ENCODE results near the gene MRPS18B. TPM values are rescaled to one million over a fixed set of nuclear protein-coding genes. Genes with fewer than 3 reads are reported as not detected.

MRPS18B gene
- total and polyA plus RNA-seq, 2 of the 13 experiments (the other 11 are each of a cell fraction or from before 2014, with no cell fraction given): 125 to 131 TPM

DNA sequence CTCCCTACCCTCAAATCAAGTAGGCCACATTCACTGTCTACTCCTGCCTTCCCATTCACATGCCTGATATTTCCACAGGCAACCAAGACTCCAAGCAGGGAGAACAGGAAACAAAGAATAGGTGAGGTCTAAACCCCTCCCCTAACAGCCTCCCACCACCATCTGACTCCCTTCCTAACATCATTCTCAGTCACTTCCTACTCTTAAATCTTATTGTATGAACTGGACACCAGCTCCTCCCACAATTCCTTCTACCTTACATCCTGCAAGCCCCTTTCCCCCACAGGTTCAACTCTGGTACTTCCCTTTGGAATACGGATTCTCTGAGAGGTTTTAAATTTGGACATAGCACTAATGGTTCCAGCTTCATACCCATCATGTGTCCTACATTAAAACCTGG is 28.3 kb downstream of the MRPS18B start:
- CTCF ChIA-PET (ENCODE audit: low intra/inter-chr PET ratio, low total read pairs): no interaction called here

GRCh38 chr6:30646450-30647241 is 29.0 kb downstream of the MRPS18B start, which contains the start of gene C6orf136:
C6orf136 (plus strand) TSS chr6:30647133; CDS start chr6:30647232, 99 bp downstream.
- Histone ChIP-seq H2AFZ (ENCODE audit: low read length) (no peak within 1 kb of the TSS), H3K4me1 (ENCODE audit: insufficient read depth, low read length) (peaks cover 38% of the 10 kb centered on the region), H3K4me2 (ENCODE audit: low read depth, low read length) (peak within 1 kb of the TSS; percentile 79), H3K27me3 (ENCODE audit: control insufficient read depth in 1 of 2, insufficient read depth in 2 of 2, low read length in 2 of 2) (no peaks in the 10 kb centered on the region; a peak in 1 of 5 replicates), H3K9ac (ENCODE audit: insufficient read depth, low read depth, low read length) (peak within 1 kb of the TSS; percentile 88), H3K79me2 (ENCODE audit: insufficient read depth, low read length) (peaks cover 21% of the 10 kb centered on the region), H3K36me3 (replicated peaks in 1 of 2; ENCODE audit: control insufficient read depth in 1 of 2, insufficient read depth in 2 of 2, low read length in 2 of 2) (peaks cover 10 to 45% of the 10 kb centered on the region in 2 experiments; a peak in 3 of 5 replicates), H3K4me3 (replicated peaks in 1 of 3; ENCODE audit: insufficient read depth in 1 of 3, low read depth in 2 of 3, low read length in 3 of 3) (peak within 1 kb of the TSS; percentile 67 to 98 (median 94)), H3K27ac (ENCODE audit: extremely low read length, insufficient read depth, low read length) (peak within 1 kb of the TSS; percentile 88), H4K20me1 (ENCODE audit: insufficient read depth, low read length) (no peaks in the 10 kb centered on the region), H3K9me3 (ENCODE audit: low read length) (no peaks in the 10 kb centered on the region)
- DNase-seq (ENCODE audit: low spot score): peak; percentile 91
- in situ Hi-C loops (cut with HindIII; ENCODE audit: extremely low pct_ligation_motif_present, low pct_unique_long_range_greater_than_20kb) (no loop called here), intact Hi-C loops (cut with micrococcal nuclease; ENCODE audit: unreplicated experiment) (loop anchor here (1.0 to 2.0 kb wide), 2 partner anchors 26 to 49 kb away; partner anchors contain the start of gene DHX16)
- ATAC-seq: peak; percentile 73
- POLR2A ChIA-PET: interaction anchor here (0.6 to 2.6 kb wide), 8 partner anchors 9 to 74 kb away, joined by 3 to 27 read pairs (median 9); partner anchors contain the start of genes ATAT1, DHX16, MRPS18B and NRM
- CTCF ChIA-PET (ENCODE audit: low intra/inter-chr PET ratio, low total read pairs): no interaction called here
- FAIRE-seq: peak; percentile 65
- WGBS (ENCODE audit: low lambda C conversion rate): 29% methylated on average over 24 of the region's 37 CpGs
- BruUV-seq (replicated peaks): TSS peak; percentile 70
- TF ChIP-seq NR0B2 (CRISPR knock-in tag; IDR thresholded peaks at IDR 0.05): 0 out of 2 replicates have a peak, but pooled peaks have one; percentile 44
- 0 out of 2 replicates have a peak, but pooled peaks have one; percentile 14 for TF ChIP-seq NFYC (CRISPR knock-in tag; IDR thresholded peaks at IDR 0.05)
- peak; percentile 74; the same call in 1 of the 2 replicates for TF ChIP-seq HBP1 (CRISPR knock-in tag; IDR thresholded peaks at IDR 0.05; ENCODE audit: low read depth)
- 0 out of 2 replicates have a peak, but pooled peaks have one; percentile 61 for TF ChIP-seq REL (CRISPR knock-in tag; conservative IDR thresholded peaks at IDR 0.05)
- TF ChIP-seq GABPB1 (CRISPR knock-in tag; IDR thresholded peaks at IDR 0.05): no peak
- 0 out of 2 replicates have a peak, but pooled peaks have one; percentile 33 for TF ChIP-seq ZKSCAN8 (CRISPR knock-in tag; IDR thresholded peaks at IDR 0.05; ENCODE audit: borderline replicate concordance)

More for the DNA sequence above, 28.3 kb downstream of the MRPS18B start:
- POLR2A ChIA-PET: interaction anchor here (1.4 to 2.5 kb wide), 6 partner anchors 10 to 31 kb away, joined by 3 to 16 read pairs (median 12); partner anchors contain the start of genes ATAT1, DHX16, MRPS18B and PPP1R10
- Histone ChIP-seq H3K9me3 (ENCODE audit: low read length) (no peaks in the 10 kb centered on the region), H3K4me2 (ENCODE audit: low read depth, low read length) (peak overlapping the region; percentile 77; the same call in 1 of the 2 replicates), H3K27me3 (ENCODE audit: control insufficient read depth in 1 of 2, insufficient read depth in 2 of 2, low read length in 2 of 2) (no peaks in the 10 kb centered on the region; a peak in 1 of 5 replicates), H3K79me2 (ENCODE audit: insufficient read depth, low read length) (peaks cover 21% of the 10 kb centered on the region), H3K4me3 (replicated peaks in 1 of 3; ENCODE audit: insufficient read depth in 1 of 3, low read depth in 2 of 3, low read length in 3 of 3) (peak overlapping the region in 1 of 3 experiments; percentile 94; a peak in 1 of 6 replicates), H2AFZ (ENCODE audit: low read length) (no peak overlapping the region), H3K27ac (ENCODE audit: extremely low read length, insufficient read depth, low read length) (no peak overlapping the region), H4K20me1 (ENCODE audit: insufficient read depth, low read length) (no peaks in the 10 kb centered on the region), H3K9ac (ENCODE audit: insufficient read depth, low read depth, low read length) (no peak overlapping the region), H3K36me3 (replicated peaks in 1 of 2; ENCODE audit: control insufficient read depth in 1 of 2, insufficient read depth in 2 of 2, low read length in 2 of 2) (peaks cover 11 to 43% of the 10 kb centered on the region in 2 experiments; a peak in 3 of 5 replicates), H3K4me1 (ENCODE audit: insufficient read depth, low read length) (peaks cover 44% of the 10 kb centered on the region)
- in situ Hi-C loops (cut with HindIII; ENCODE audit: extremely low pct_ligation_motif_present, low pct_unique_long_range_greater_than_20kb) (no loop called here), intact Hi-C loops (cut with micrococcal nuclease; ENCODE audit: unreplicated experiment) (loop anchor here (2.0 kb wide), 1 partner anchor 27 kb away; the partner anchor contains the start of gene DHX16)
- TF ChIP-seq NFYC (CRISPR knock-in tag; IDR thresholded peaks at IDR 0.05): 0 out of 2 replicates have a peak, but pooled peaks have one; percentile 19
- TF ChIP-seq ELF4 (CRISPR knock-in tag; IDR thresholded peaks at IDR 0.05; ENCODE audit: borderline replicate concordance): no peak
- DNase-seq (ENCODE audit: low spot score) (no peak), FAIRE-seq (peak; percentile 34), ATAC-seq (no peak)
- BruUV-seq (replicated peaks): no TSS peak
- 94% methylated on average over 1 of the region's 1 CpG for WGBS (ENCODE audit: low lambda C conversion rate)

All from HepG2 (cell line).